ENCODE results near the gene MCU. TPM values are rescaled to one million over a fixed set of nuclear protein-coding genes. Genes with fewer than 3 reads are reported as not detected.
"Not testable (repeated sequence)": the region's sequence is repeated elsewhere in the genome, so short reads cannot be mapped to it uniquely, and the experiment has no call there.

Gene MCU
- polyA plus RNA-seq, 1 of the 3 experiments (the other 2 are of a cell fraction): 20.6 TPM

GRCh38 chr10:72912736-72913135, 220.8 kb downstream of the MCU start:
- CTCF ChIA-PET: no interaction called here
- H3K9ac ChIP-seq: no peak overlapping the region
- 91% methylated on average over 4 of the region's 4 CpGs for WGBS (ENCODE audit: low lambda C conversion rate)

GRCh38 chr10:72913287-72913686, 221.3 kb downstream of the MCU start:
- no peaks in the 10 kb centered on the region for H3K36me3 ChIP-seq (replicated peaks in 1 of 2; ENCODE audit: control insufficient read depth in 1 of 2, insufficient read depth in 2 of 2, low read length in 1 of 2)
- no peaks in the 10 kb centered on the region for H3K27me3 ChIP-seq (ENCODE audit: insufficient read depth)
- H3K9ac ChIP-seq: no peak overlapping the region
- no peaks in the 10 kb centered on the region for H3K9me3 ChIP-seq
- DNase-seq: no peak
- H3K9me2 ChIP-seq: no peaks in the 10 kb centered on the region
- no peaks in the 10 kb centered on the region for H3K79me2 ChIP-seq (ENCODE audit: insufficient read depth)
- no peaks in the 10 kb centered on the region for H3F3A ChIP-seq (replicated peaks; ENCODE audit: insufficient read depth)
- no peaks in the 10 kb centered on the region for H4K20me1 ChIP-seq (ENCODE audit: insufficient read depth)
- TF ChIP-seq, protein P1, sequence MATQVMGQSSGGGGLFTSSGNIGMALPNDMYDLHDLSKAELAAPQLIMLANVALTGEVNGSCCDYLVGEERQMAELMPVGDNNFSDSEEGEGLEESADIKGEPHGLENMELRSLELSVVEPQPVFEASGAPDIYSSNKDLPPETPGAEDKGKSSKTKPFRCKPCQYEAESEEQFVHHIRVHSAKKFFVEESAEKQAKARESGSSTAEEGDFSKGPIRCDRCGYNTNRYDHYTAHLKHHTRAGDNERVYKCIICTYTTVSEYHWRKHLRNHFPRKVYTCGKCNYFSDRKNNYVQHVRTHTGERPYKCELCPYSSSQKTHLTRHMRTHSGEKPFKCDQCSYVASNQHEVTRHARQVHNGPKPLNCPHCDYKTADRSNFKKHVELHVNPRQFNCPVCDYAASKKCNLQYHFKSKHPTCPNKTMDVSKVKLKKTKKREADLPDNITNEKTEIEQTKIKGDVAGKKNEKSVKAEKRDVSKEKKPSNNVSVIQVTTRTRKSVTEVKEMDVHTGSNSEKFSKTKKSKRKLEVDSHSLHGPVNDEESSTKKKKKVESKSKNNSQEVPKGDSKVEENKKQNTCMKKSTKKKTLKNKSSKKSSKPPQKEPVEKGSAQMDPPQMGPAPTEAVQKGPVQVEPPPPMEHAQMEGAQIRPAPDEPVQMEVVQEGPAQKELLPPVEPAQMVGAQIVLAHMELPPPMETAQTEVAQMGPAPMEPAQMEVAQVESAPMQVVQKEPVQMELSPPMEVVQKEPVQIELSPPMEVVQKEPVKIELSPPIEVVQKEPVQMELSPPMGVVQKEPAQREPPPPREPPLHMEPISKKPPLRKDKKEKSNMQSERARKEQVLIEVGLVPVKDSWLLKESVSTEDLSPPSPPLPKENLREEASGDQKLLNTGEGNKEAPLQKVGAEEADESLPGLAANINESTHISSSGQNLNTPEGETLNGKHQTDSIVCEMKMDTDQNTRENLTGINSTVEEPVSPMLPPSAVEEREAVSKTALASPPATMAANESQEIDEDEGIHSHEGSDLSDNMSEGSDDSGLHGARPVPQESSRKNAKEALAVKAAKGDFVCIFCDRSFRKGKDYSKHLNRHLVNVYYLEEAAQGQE (IDR thresholded peaks at IDR 0.05; ENCODE audit: low read depth, low read length): no peak
- TF ChIP-seq PBX3 (IDR thresholded peaks at IDR 0.05) (no peak), SIN3A (IDR thresholded peaks at IDR 0.05; ENCODE audit: borderline replicate concordance, low read depth, low read length) (no peak), ZBTB33 (IDR thresholded peaks at IDR 0.05; ENCODE audit: borderline replicate concordance, low read depth) (no peak), RAD21 (IDR thresholded peaks at IDR 0.05; ENCODE audit: low read length) (no peak), FOXJ3 (CRISPR knock-in tag; IDR thresholded peaks at IDR 0.05) (no peak), GABPA (IDR thresholded peaks at IDR 0.05; ENCODE audit: low read depth) (no peak)
- TF ChIP-seq, protein P2, sequence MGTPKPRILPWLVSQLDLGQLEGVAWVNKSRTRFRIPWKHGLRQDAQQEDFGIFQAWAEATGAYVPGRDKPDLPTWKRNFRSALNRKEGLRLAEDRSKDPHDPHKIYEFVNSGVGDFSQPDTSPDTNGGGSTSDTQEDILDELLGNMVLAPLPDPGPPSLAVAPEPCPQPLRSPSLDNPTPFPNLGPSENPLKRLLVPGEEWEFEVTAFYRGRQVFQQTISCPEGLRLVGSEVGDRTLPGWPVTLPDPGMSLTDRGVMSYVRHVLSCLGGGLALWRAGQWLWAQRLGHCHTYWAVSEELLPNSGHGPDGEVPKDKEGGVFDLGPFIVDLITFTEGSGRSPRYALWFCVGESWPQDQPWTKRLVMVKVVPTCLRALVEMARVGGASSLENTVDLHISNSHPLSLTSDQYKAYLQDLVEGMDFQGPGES (IDR thresholded peaks at IDR 0.05; ENCODE audit: low read depth, low read length): no peak
- H3K27ac ChIP-seq (ENCODE audit: low read depth in 2 of 2, low read length in 1 of 2): no peak overlapping the region
- WGBS (ENCODE audit: low lambda C conversion rate): 75% methylated on average over 5 of the region's 7 CpGs
- H3K4me1 ChIP-seq (ENCODE audit: control insufficient read depth in 1 of 2, insufficient read depth in 2 of 2, low read depth in 1 of 2, low read length in 1 of 2): no peaks in the 10 kb centered on the region
- H3K4me3 ChIP-seq (ENCODE audit: low read depth in 2 of 2, low read length in 1 of 2): no peak overlapping the region
- H2AFZ ChIP-seq (ENCODE audit: low read depth): no peak overlapping the region
- ChIA-PET CTCF (no interaction called here), POLR2A (no interaction called here)
- H3K4me2 ChIP-seq: no peak overlapping the region

More at GRCh38 chr10:72912736-72913135, 220.8 kb downstream of the MCU start:
- Histone ChIP-seq H3K27me3 (ENCODE audit: insufficient read depth) (no peaks in the 10 kb centered on the region), H3K79me2 (ENCODE audit: insufficient read depth) (no peaks in the 10 kb centered on the region), H3K9me2 (no peaks in the 10 kb centered on the region), H2AFZ (ENCODE audit: low read depth) (no peak overlapping the region), H3K4me1 (ENCODE audit: control insufficient read depth in 1 of 2, insufficient read depth in 2 of 2, low read depth in 1 of 2, low read length in 1 of 2) (no peaks in the 10 kb centered on the region), H3K27ac (ENCODE audit: low read depth in 2 of 2, low read length in 1 of 2) (no peak overlapping the region), H3K4me2 (no peak overlapping the region), H3K4me3 (ENCODE audit: low read depth in 2 of 2, low read length in 1 of 2) (no peak overlapping the region), H4K20me1 (ENCODE audit: insufficient read depth) (no peaks in the 10 kb centered on the region), H3K36me3 (replicated peaks in 1 of 2; ENCODE audit: control insufficient read depth in 1 of 2, insufficient read depth in 2 of 2, low read length in 1 of 2) (no peaks in the 10 kb centered on the region), H3K9me3 (no peaks in the 10 kb centered on the region), H3F3A (replicated peaks; ENCODE audit: insufficient read depth) (no peaks in the 10 kb centered on the region)
- no peak for DNase-seq
- POLR2A ChIA-PET: no interaction called here
- TF ChIP-seq TEAD4 (IDR thresholded peaks at IDR 0.05; ENCODE audit: borderline replicate concordance, insufficient read depth) (no peak), FOSL2 (IDR thresholded peaks at IDR 0.05; ENCODE audit: borderline replicate concordance, low read depth) (no peak), POLR2AphosphoS5 (IDR thresholded peaks at IDR 0.05; ENCODE audit: low read depth, low read length) (no peak), RAD21 (IDR thresholded peaks at IDR 0.05; ENCODE audit: low read length) (no peak)

DNA sequence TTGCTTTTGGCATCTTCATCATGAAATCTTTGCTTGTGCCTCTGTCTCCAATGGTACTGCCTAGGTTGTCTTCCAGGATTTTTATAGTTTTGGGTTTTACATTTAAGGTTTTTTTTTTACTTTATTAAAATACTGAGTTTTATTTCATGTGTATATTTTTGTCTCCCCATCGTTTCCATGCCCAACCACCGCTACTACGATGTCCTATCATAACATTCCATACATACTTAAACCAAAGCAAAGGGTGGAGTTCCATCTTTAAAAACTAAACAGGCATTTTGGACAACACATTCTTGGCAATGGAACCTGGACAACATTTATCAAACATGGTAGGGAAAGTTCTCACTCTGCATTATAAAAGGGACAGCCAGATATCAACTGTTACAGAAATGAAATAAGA, 225.3 kb downstream of the MCU start:
- H3K9ac ChIP-seq; H4K20me1 ChIP-seq (ENCODE audit: insufficient read depth); H3K9me3 ChIP-seq; H3K4me2 ChIP-seq; H3K79me2 ChIP-seq (ENCODE audit: insufficient read depth); H3K27ac ChIP-seq (ENCODE audit: low read depth in 2 of 2, low read length in 1 of 2); POLR2A ChIA-PET; H3K9me2 ChIP-seq; CTCF ChIA-PET; H3K4me1 ChIP-seq (ENCODE audit: control insufficient read depth in 1 of 2, insufficient read depth in 2 of 2, low read depth in 1 of 2, low read length in 1 of 2); DNase-seq; H3K4me3 ChIP-seq (ENCODE audit: low read depth in 2 of 2, low read length in 1 of 2); H3F3A ChIP-seq (replicated peaks; ENCODE audit: insufficient read depth); H3K36me3 ChIP-seq (replicated peaks in 1 of 2; ENCODE audit: control insufficient read depth in 1 of 2, insufficient read depth in 2 of 2, low read length in 1 of 2); H3K27me3 ChIP-seq (ENCODE audit: insufficient read depth): not testable (repeated sequence)
- 77% methylated on average over 3 of the region's 3 CpGs for WGBS (ENCODE audit: low lambda C conversion rate)
- H2AFZ ChIP-seq (ENCODE audit: low read depth): peak overlapping the region; percentile 25; the same call in 1 of the 2 replicates

Data from SK-N-SH (cell line).